ENCODE data around the gene KIRREL1. TPM values are rescaled to one million over a fixed set of nuclear protein-coding genes. Genes with fewer than 3 reads are reported as not detected.

KIRREL1 gene
- polyA plus RNA-seq, 1 donor from 2014 or later: 12.9 TPM

DNA sequence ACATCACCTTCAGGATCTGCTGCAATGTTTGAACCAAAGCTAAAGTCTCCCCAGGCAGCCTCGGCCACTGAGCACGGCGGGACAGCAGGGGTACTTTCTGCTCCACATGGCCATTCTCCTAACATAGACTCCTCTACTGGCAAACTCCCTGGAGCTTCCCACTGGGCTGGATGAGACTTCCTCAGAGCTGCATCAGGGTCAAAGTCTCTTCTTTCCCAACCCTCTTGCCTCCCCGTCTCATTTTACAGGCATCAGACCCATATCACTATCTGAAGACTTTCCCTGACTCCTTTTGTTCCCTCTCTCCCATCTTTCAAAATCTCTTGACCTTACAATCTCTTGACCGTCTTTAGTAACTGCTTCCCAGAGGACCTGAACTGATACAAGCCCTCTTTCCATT, 42.2 kb upstream of the KIRREL1 start:
- Histone ChIP-seq H3K9me2 (ENCODE audit: insufficient read depth, low read length) (no peaks in the 10 kb centered on the region), H3K4me3 (ENCODE audit: low read length) (no peak overlapping the region), H3F3A (ENCODE audit: insufficient read depth, low read length, poor library complexity, severe bottlenecking) (no peaks in the 10 kb centered on the region), H3K9ac (ENCODE audit: low read length) (no peak overlapping the region), H4K20me1 (ENCODE audit: insufficient read depth) (no peaks in the 10 kb centered on the region), H3K27ac (ENCODE audit: low read length) (no peak overlapping the region), H3K79me2 (replicated peaks; ENCODE audit: insufficient read depth, low read length) (no peaks in the 10 kb centered on the region), H3K9me3 (ENCODE audit: low read length) (no peaks in the 10 kb centered on the region), H2AFZ (ENCODE audit: low read depth, low read length) (no peak overlapping the region), H3K27me3 (ENCODE audit: insufficient read depth, low read depth, low read length) (no peaks in the 10 kb centered on the region), H3K36me3 (ENCODE audit: insufficient read depth, low read length) (no peaks in the 10 kb centered on the region), H3K4me2 (ENCODE audit: low read length) (no peak overlapping the region)
- TF ChIP-seq SMC3 (conservative IDR thresholded peaks at IDR 0.05; ENCODE audit: poor library complexity): no peak
- no peak for TF ChIP-seq POLR2AphosphoS5 (IDR thresholded peaks at IDR 0.05)
- TF ChIP-seq EP300 (conservative IDR thresholded peaks at IDR 0.05; ENCODE audit: poor library complexity, severe bottlenecking): no peak
- TF ChIP-seq, protein P1, sequence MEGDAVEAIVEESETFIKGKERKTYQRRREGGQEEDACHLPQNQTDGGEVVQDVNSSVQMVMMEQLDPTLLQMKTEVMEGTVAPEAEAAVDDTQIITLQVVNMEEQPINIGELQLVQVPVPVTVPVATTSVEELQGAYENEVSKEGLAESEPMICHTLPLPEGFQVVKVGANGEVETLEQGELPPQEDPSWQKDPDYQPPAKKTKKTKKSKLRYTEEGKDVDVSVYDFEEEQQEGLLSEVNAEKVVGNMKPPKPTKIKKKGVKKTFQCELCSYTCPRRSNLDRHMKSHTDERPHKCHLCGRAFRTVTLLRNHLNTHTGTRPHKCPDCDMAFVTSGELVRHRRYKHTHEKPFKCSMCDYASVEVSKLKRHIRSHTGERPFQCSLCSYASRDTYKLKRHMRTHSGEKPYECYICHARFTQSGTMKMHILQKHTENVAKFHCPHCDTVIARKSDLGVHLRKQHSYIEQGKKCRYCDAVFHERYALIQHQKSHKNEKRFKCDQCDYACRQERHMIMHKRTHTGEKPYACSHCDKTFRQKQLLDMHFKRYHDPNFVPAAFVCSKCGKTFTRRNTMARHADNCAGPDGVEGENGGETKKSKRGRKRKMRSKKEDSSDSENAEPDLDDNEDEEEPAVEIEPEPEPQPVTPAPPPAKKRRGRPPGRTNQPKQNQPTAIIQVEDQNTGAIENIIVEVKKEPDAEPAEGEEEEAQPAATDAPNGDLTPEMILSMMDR (IDR thresholded peaks at IDR 0.05; ENCODE audit: poor library complexity, severe bottlenecking): no peak
- TF ChIP-seq RAD21 (conservative IDR thresholded peaks at IDR 0.05): no peak
- no peak for TF ChIP-seq MXI1 (conservative IDR thresholded peaks at IDR 0.05; ENCODE audit: poor library complexity, severe bottlenecking)
- TF ChIP-seq, protein P2, sequence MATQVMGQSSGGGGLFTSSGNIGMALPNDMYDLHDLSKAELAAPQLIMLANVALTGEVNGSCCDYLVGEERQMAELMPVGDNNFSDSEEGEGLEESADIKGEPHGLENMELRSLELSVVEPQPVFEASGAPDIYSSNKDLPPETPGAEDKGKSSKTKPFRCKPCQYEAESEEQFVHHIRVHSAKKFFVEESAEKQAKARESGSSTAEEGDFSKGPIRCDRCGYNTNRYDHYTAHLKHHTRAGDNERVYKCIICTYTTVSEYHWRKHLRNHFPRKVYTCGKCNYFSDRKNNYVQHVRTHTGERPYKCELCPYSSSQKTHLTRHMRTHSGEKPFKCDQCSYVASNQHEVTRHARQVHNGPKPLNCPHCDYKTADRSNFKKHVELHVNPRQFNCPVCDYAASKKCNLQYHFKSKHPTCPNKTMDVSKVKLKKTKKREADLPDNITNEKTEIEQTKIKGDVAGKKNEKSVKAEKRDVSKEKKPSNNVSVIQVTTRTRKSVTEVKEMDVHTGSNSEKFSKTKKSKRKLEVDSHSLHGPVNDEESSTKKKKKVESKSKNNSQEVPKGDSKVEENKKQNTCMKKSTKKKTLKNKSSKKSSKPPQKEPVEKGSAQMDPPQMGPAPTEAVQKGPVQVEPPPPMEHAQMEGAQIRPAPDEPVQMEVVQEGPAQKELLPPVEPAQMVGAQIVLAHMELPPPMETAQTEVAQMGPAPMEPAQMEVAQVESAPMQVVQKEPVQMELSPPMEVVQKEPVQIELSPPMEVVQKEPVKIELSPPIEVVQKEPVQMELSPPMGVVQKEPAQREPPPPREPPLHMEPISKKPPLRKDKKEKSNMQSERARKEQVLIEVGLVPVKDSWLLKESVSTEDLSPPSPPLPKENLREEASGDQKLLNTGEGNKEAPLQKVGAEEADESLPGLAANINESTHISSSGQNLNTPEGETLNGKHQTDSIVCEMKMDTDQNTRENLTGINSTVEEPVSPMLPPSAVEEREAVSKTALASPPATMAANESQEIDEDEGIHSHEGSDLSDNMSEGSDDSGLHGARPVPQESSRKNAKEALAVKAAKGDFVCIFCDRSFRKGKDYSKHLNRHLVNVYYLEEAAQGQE (IDR thresholded peaks at IDR 0.05; ENCODE audit: borderline replicate concordance): no peak
- TF ChIP-seq EZH2 (IDR thresholded peaks at IDR 0.05; ENCODE audit: borderline replicate concordance, insufficient read depth, low read length, poor library complexity, severe bottlenecking): no peak
- no peak for TF ChIP-seq TAF1 (IDR thresholded peaks at IDR 0.05; ENCODE audit: low read depth)

DNA sequence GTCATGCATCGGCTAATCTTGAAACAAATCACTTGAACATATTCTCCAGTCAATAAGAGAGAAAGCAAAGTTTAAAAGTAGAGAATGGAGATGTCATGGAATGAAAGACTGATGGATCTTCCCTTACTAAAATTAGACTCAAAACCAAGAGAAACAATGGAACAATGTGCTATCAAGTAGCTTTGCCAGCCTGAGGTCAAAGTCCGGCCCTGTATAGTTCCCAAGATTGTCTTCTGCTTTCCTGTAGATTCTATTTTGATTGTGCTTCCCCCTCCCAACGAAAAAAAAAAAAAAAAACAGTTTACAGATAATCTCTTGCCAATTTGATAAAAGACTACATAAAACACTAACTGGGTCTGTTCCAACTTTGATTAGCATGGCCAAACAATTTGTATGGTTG, 40.8 kb upstream of the KIRREL1 start:
- no peaks in the 10 kb centered on the region for H3K9me2 ChIP-seq (ENCODE audit: insufficient read depth, low read length)
- H3K27me3 ChIP-seq (ENCODE audit: insufficient read depth, low read depth, low read length): no peaks in the 10 kb centered on the region
- H3F3A ChIP-seq (ENCODE audit: insufficient read depth, low read length, poor library complexity, severe bottlenecking): no peaks in the 10 kb centered on the region
- no peaks in the 10 kb centered on the region for H3K36me3 ChIP-seq (ENCODE audit: insufficient read depth, low read length)
- no peaks in the 10 kb centered on the region for H4K20me1 ChIP-seq (ENCODE audit: insufficient read depth)
- H3K9ac ChIP-seq (ENCODE audit: low read length): no peak overlapping the region
- H3K27ac ChIP-seq (ENCODE audit: low read length): no peak overlapping the region
- no peak overlapping the region for H3K4me2 ChIP-seq (ENCODE audit: low read length)
- no peaks in the 10 kb centered on the region for H3K79me2 ChIP-seq (replicated peaks; ENCODE audit: insufficient read depth, low read length)
- no peaks in the 10 kb centered on the region for H3K9me3 ChIP-seq (ENCODE audit: low read length)
- H2AFZ ChIP-seq (ENCODE audit: low read depth, low read length): no peak overlapping the region
- H3K4me3 ChIP-seq (ENCODE audit: low read length): no peak overlapping the region
- TF ChIP-seq RAD21 (conservative IDR thresholded peaks at IDR 0.05) (no peak), SMC3 (conservative IDR thresholded peaks at IDR 0.05; ENCODE audit: poor library complexity) (no peak), EP300 (conservative IDR thresholded peaks at IDR 0.05; ENCODE audit: poor library complexity, severe bottlenecking) (no peak), POLR2AphosphoS5 (IDR thresholded peaks at IDR 0.05) (no peak), EZH2 (IDR thresholded peaks at IDR 0.05; ENCODE audit: borderline replicate concordance, insufficient read depth, low read length, poor library complexity, severe bottlenecking) (no peak), TAF1 (IDR thresholded peaks at IDR 0.05; ENCODE audit: low read depth) (no peak), MXI1 (conservative IDR thresholded peaks at IDR 0.05; ENCODE audit: poor library complexity, severe bottlenecking) (no peak)
- TF ChIP-seq, protein P1 (IDR thresholded peaks at IDR 0.05; ENCODE audit: poor library complexity, severe bottlenecking): no peak
- TF ChIP-seq, protein P2 (IDR thresholded peaks at IDR 0.05; ENCODE audit: borderline replicate concordance): no peak

All from neural cell (in vitro differentiated cells).